Endothelial cell of umbilical vein (primary cell): ENCODE measurements around the gene RAI2. TPM values are rescaled to one million over a fixed set of nuclear protein-coding genes. Genes with fewer than 3 reads are reported as not detected.

Experiments used
- BruUV-seq: library from RNA; stranded (reverse); fragments of 400-500 nt; replicated peaks from 2 replicates; lab custom pipeline; 2021; lab: Mats Ljungman, UMichigan
- CTCF ChIA-PET: fragments of 300-600, 350-600 bp; sonication (Branson Sonifier 250); formaldehyde crosslinking; loops from one replicate; lab custom pipeline; 2021; ENCODE audit warnings: antibody characterized with exemption, inconsistent platforms; lab: Charles Lee
- POLR2A ChIA-PET: fragments of 300-600, 350-600 bp; sonication (Branson Sonifier 250); formaldehyde crosslinking; loops from one replicate; lab custom pipeline; 2021; ENCODE audit warnings: antibody characterized with exemption, inconsistent platforms; lab: Charles Lee
- DNase-seq: peaks from one replicate; pipeline ENCODE4 v3.0.0-alpha.2; 2011; ENCODE audit warnings: low read depth, low spot score
- FAIRE-seq: peaks from 2 replicates; lab custom pipeline; 2011; peaks lifted over from hg19 to GRCh38; lab: Jason Lieb, UNC
- H2AFZ ChIP-seq: 2 replicates; pipeline ENCODE4 v1.6.0; 2012; ENCODE audit warnings: low read depth, low read length, control low read depth, inconsistent platforms
- H3K27ac ChIP-seq: 2 replicates; pipeline ENCODE4 v1.5.1; 2011; ENCODE audit warnings: low read depth, mild to moderate bottlenecking, control low read depth, low read length, moderate library complexity; ENCODE audit not compliant: insufficient read depth
- H3K27me3 ChIP-seq, 2 experiments: 2 replicates each; pipeline versions ENCODE4 v1.6.0 to v1.6.1; 2011; ENCODE audit warnings: low read length in 2 of 2, mixed read lengths in 1 of 2; ENCODE audit not compliant: control insufficient read depth in 2 of 2, insufficient read depth in 2 of 2
- H3K36me3 ChIP-seq, 2 experiments: 2 replicates in 1 of 2; 3 replicates in 1 of 2; pipeline ENCODE4 v1.5.1; 2011; ENCODE audit warnings: low read length in 2 of 2, mild to moderate bottlenecking in 1 of 2, moderate library complexity in 1 of 2; ENCODE audit not compliant: control insufficient read depth in 2 of 2, insufficient read depth in 2 of 2; ENCODE audit errors: extremely low read depth in 1 of 2
- H3K4me1 ChIP-seq: 3 replicates; pipeline ENCODE4 v1.5.1; 2011; ENCODE audit warnings: mild to moderate bottlenecking, low read length; ENCODE audit not compliant: control insufficient read depth, insufficient read depth; ENCODE audit errors: extremely low read depth
- H3K4me2 ChIP-seq: 2 replicates; pipeline ENCODE4 v1.6.1; 2011; ENCODE audit warnings: low read length, control low read depth, mixed read lengths; ENCODE audit not compliant: insufficient read depth
- H3K4me3 ChIP-seq, 3 experiments: fragments of 200-600 bp in 1 of 3; sonication (generic), shearing (Covaris generic) in 1 of 3; replicated peaks in 1 of 3; 2 replicates each; pipeline ENCODE4 v1.5.1; 2011 to 2016; ENCODE audit warnings: control low read depth in 3 of 3, low read length in 3 of 3, mild to moderate bottlenecking in 2 of 3, inconsistent platforms in 1 of 3, low read depth in 1 of 3, moderate library complexity in 1 of 3; ENCODE audit not compliant: insufficient read depth in 1 of 3
- H3K79me2 ChIP-seq: 2 replicates; pipeline ENCODE4 v1.6.0; 2012; ENCODE audit warnings: low read length, inconsistent platforms; ENCODE audit not compliant: control insufficient read depth, insufficient read depth
- H3K9ac ChIP-seq: replicated peaks from 2 replicates; pipeline ENCODE3; 2011; ENCODE audit warnings: low read length, control low read depth; ENCODE audit not compliant: insufficient read depth; ENCODE audit errors: extremely low read depth
- H3K9me1 ChIP-seq: replicated peaks from 3 replicates; pipeline ENCODE4 v1.6.0; 2011; ENCODE audit warnings: mild to moderate bottlenecking, low read length; ENCODE audit not compliant: control insufficient read depth, insufficient read depth; ENCODE audit errors: extremely low read depth
- H3K9me3 ChIP-seq: replicated peaks from 2 replicates; pipeline ENCODE4 v1.5.1; 2012; ENCODE audit warnings: low read length, inconsistent platforms; ENCODE audit not compliant: control insufficient read depth, insufficient read depth
- H4K20me1 ChIP-seq: replicated peaks from 2 replicates; pipeline ENCODE3; 2011; ENCODE audit warnings: mild to moderate bottlenecking, low read length; ENCODE audit not compliant: control insufficient read depth, insufficient read depth; ENCODE audit errors: extremely low read depth
- CTCF ChIP-seq, 2 donors: IDR thresholded peaks; 1 replicate in 1 of 2; 2 replicates in 1 of 2; pipeline ENCODE4 v1.5.1; 2011; ENCODE audit warnings: low read length in 2 of 2, mild to moderate bottlenecking in 2 of 2, moderate library complexity in 2 of 2, control low read depth in 1 of 2, inconsistent platforms in 1 of 2, low read depth in 1 of 2; ENCODE audit not compliant: insufficient read depth in 1 of 2; ENCODE audit errors: extremely low read depth in 1 of 2
- EZH2 ChIP-seq: IDR thresholded peaks from 2 replicates; pipeline ENCODE4 v1.6.1; 2012; ENCODE audit warnings: borderline replicate concordance, low read depth, mild to moderate bottlenecking, moderate library complexity, low read length, inconsistent platforms; ENCODE audit not compliant: severe bottlenecking
- FOS ChIP-seq: IDR thresholded peaks from 2 replicates; pipeline ENCODE4 v1.6.1; 2011; ENCODE audit warnings: mild to moderate bottlenecking, low read length, moderate library complexity, borderline replicate concordance; ENCODE audit not compliant: insufficient read depth
- GATA2 ChIP-seq: IDR thresholded peaks from 2 replicates; pipeline ENCODE4 v1.7.0; 2011; ENCODE audit warnings: low read depth, mild to moderate bottlenecking, moderate library complexity, mixed read lengths, low read length; ENCODE audit not compliant: insufficient read length, insufficient read depth
- JUN ChIP-seq: IDR thresholded peaks from 2 replicates; pipeline ENCODE4 v1.6.1; 2011; ENCODE audit warnings: borderline replicate concordance, low read depth; ENCODE audit not compliant: insufficient read length, insufficient read depth
- MAX ChIP-seq: IDR thresholded peaks from 2 replicates; pipeline ENCODE4 v1.6.1; 2011; ENCODE audit not compliant: insufficient read depth, insufficient read length
- MYC ChIP-seq: IDR thresholded peaks from one replicate; pipeline ENCODE4 v1.6.1; 2011; ENCODE audit warnings: mild to moderate bottlenecking, low read depth, low read length
- POLR2A ChIP-seq: IDR thresholded peaks from 2 replicates; pipeline ENCODE4 v1.6.1; 2012; ENCODE audit warnings: low read depth, mild to moderate bottlenecking, control low read depth, low read length
- POLR2AphosphoS5 ChIP-seq: IDR thresholded peaks from 2 replicates; pipeline ENCODE4 v1.6.1; 2012; ENCODE audit warnings: low read depth, mild to moderate bottlenecking, control low read depth, low read length, moderate library complexity; ENCODE audit not compliant: insufficient read depth
- dilution Hi-C: fragments of 300-500 bp; cut with MboI; formaldehyde crosslinking; loops from one replicate; pipeline ENCODE4 v1.15.0; 2019; ENCODE audit warnings: low sequenced_read_pairs; ENCODE audit not compliant: extremely low pct_ligation_motif_present
- intact Hi-C: fragments of 100-400 bp; cut with micrococcal nuclease; formaldehyde crosslinking; loops from one replicate; pipeline ENCODE4 v1.10.0; 2022
- polyA plus RNA-seq, 4 experiments: library from polyadenylated mRNA; depleted of rRNA in 3 of 4; stranded (reverse) in 3 of 4; unstranded in 1 of 4; fragments of >200 nt; gene quantifications; 2 replicates each; pipeline versions ENCODE4 v1.2.1 to v1.2.3, GENCODE V29; 2011 to 2012; ENCODE audit warnings: missing spikeins in 1 of 4
- total RNA-seq: library from RNA; stranded (reverse); gene quantifications from 2 replicates; pipeline ENCODE4 v1.2.3, GENCODE V29; 2021

The RAI2 gene
- total and polyA plus RNA-seq, 2 donors (not counting 3 experiments of a cell fraction or from before 2014, with no cell fraction given), result 0.19 to 0.91 TPM

GRCh38 chrX:17844236-17844635 is 16.9 kb downstream of the RAI2 start:
- no peak overlapping the region for H3K4me2 ChIP-seq
- H4K20me1 ChIP-seq, result no peaks in the 10 kb centered on the region
- no peak overlapping the region for H3K4me3 ChIP-seq
- no peaks in the 10 kb centered on the region for H3K9me3 ChIP-seq
- no peak for TF ChIP-seq EZH2
- no peak for TF ChIP-seq MAX
- TF ChIP-seq POLR2AphosphoS5, result no peak
- no peak for TF ChIP-seq POLR2A
- no peak for TF ChIP-seq FOS
- no peak for TF ChIP-seq JUN
- TF ChIP-seq GATA2, result no peak
- no peak for TF ChIP-seq CTCF (IDR thresholded peaks at IDR 0.05; ENCODE audit: extremely low read depth in 1 of 2, insufficient read depth in 1 of 2, low read depth in 1 of 2, low read length in 2 of 2)
- TF ChIP-seq MYC, result no peak
- H3K9me1 ChIP-seq, result no peaks in the 10 kb centered on the region
- H2AFZ ChIP-seq, result no peak overlapping the region
- FAIRE-seq (no peak), DNase-seq (no peak)
- intact Hi-C loops (no loop called here), dilution Hi-C loops (no loop called here)
- no peaks in the 10 kb centered on the region for H3K4me1 ChIP-seq
- POLR2A ChIA-PET, result no interaction called here
- H3K27ac ChIP-seq, result no peak overlapping the region
- CTCF ChIA-PET, result no interaction called here
- no peak overlapping the region for H3K9ac ChIP-seq
- H3K27me3 ChIP-seq, result no peaks in the 10 kb centered on the region
- no peaks in the 10 kb centered on the region for H3K36me3 ChIP-seq
- no peaks in the 10 kb centered on the region for H3K79me2 ChIP-seq
- BruUV-seq, result no TSS peak
